GM12878 (cell line): ENCODE results near the gene MYBPHL. TPM values are rescaled to one million over a fixed set of nuclear protein-coding genes. Genes with fewer than 3 reads are reported as not detected.

Experiments
- ATAC-seq: fragments of 200-7000 bp; cut with Tn5 transposase; 3 replicates; pipeline ENCODE4 v1.9.1; 2020; ENCODE audit warnings: mild to moderate bottlenecking, moderate library complexity
- BruUV-seq: library from RNA; stranded (reverse); fragments of 400-500 nt; replicated peaks from 2 replicates; lab custom pipeline; 2021; lab: Mats Ljungman, UMichigan
- CTCF ChIA-PET: fragments of 300-600 bp; sonication (Branson Sonifier 250); formaldehyde crosslinking; extraction: SDS; loops from one replicate; lab custom pipeline; 2021; ENCODE audit warnings: inconsistent platforms; lab: Yijun Ruan, JAX
- POLR2A ChIA-PET: fragments of 350-600 bp; formaldehyde crosslinking; extraction: SDS; loops from one replicate; lab custom pipeline; 2021; ENCODE audit warnings: inconsistent platforms; lab: Charles Lee
- RAD21 ChIA-PET: fragments of 300-600 bp; sonication (Branson Sonifier 250); formaldehyde crosslinking; loops from one replicate; lab custom pipeline; 2023; ENCODE audit warnings: antibody characterized with exemption; ENCODE audit not compliant: unreplicated experiment; lab: Charles Lee
- SMC1A ChIA-PET: fragments of 300-600 bp; sonication (Branson Sonifier 250); formaldehyde crosslinking; loops from one replicate; lab custom pipeline; 2023; ENCODE audit not compliant: unreplicated experiment, uncharacterized antibody; lab: Charles Lee
- DNase-seq: peaks from one replicate; pipeline ENCODE4 v3.0.0-alpha.2; 2011; ENCODE audit warnings: low read depth, low spot score
- FAIRE-seq: peaks from 3 replicates; lab custom pipeline; 2011; peaks lifted over from hg19 to GRCh38; lab: Jason Lieb, UNC
- H2AFZ ChIP-seq: 2 replicates; pipeline ENCODE4 v1.6.0; 2011; ENCODE audit warnings: low read depth, low read length, control low read depth; ENCODE audit not compliant: control insufficient read depth
- H3K27ac ChIP-seq: 2 replicates; pipeline ENCODE4 v1.5.1; 2011; ENCODE audit warnings: control low read depth; ENCODE audit not compliant: control insufficient read depth, insufficient read depth
- H3K27me3 ChIP-seq, 2 experiments: replicated peaks in 1 of 2; 2 replicates each; pipeline versions ENCODE4 v1.6.0 to v1.6.1; 2011; ENCODE audit warnings: low read length in 1 of 2; ENCODE audit not compliant: control insufficient read depth in 2 of 2, insufficient read depth in 2 of 2
- H3K36me3 ChIP-seq, 2 experiments: 2 replicates each; pipeline ENCODE4 v1.5.1; 2011; ENCODE audit warnings: low read length in 1 of 2; ENCODE audit not compliant: control insufficient read depth in 2 of 2, insufficient read depth in 2 of 2
- H3K4me1 ChIP-seq: 2 replicates; pipeline ENCODE4 v1.6.1; 2011; ENCODE audit warnings: mild to moderate bottlenecking, low read length, moderate library complexity, mixed read lengths; ENCODE audit not compliant: control insufficient read depth, insufficient read depth
- H3K4me2 ChIP-seq: 2 replicates; pipeline ENCODE4 v1.6.0; 2011; ENCODE audit warnings: control low read depth; ENCODE audit not compliant: control insufficient read depth, insufficient read depth
- H3K4me3 ChIP-seq: fragments of 200-600 bp; sonication (generic); 2 replicates; pipeline ENCODE4 v1.5.1; 2016
- H3K79me2 ChIP-seq: 2 replicates; pipeline ENCODE4 v1.6.0; 2011; ENCODE audit warnings: low read length; ENCODE audit not compliant: control insufficient read depth, insufficient read depth
- H3K9ac ChIP-seq: 2 replicates; pipeline ENCODE4 v1.8.0; 2011; ENCODE audit warnings: low read length, control low read depth, mixed read lengths; ENCODE audit not compliant: control insufficient read depth, insufficient read depth
- H3K9me3 ChIP-seq: replicated peaks from 3 replicates; pipeline ENCODE4 v1.5.1; 2011; ENCODE audit warnings: mild to moderate bottlenecking, low read length; ENCODE audit not compliant: control insufficient read depth, insufficient read depth
- H4K20me1 ChIP-seq: 2 replicates; pipeline ENCODE4 v1.6.0; 2011; ENCODE audit not compliant: control insufficient read depth, insufficient read depth
- DPF2 ChIP-seq: fragments of 450-650 bp; IDR thresholded peaks from 2 replicates; pipeline ENCODE4 v1.6.1; 2017; ENCODE audit warnings: mild to moderate bottlenecking
- HDAC6 ChIP-seq: fragments of 200-600 bp; sonication (generic); IDR thresholded peaks from one replicate; pipeline ENCODE4 v1.8.0; 2017; ENCODE audit warnings: antibody characterized with exemption; ENCODE audit not compliant: unreplicated experiment
- RUNX3 ChIP-seq: IDR thresholded peaks from 2 replicates; pipeline ENCODE4 v1.6.1; 2012; ENCODE audit warnings: low read length, inconsistent platforms
- WGBS: methylation state at CpG from one replicate; pipeline ENCODE4 v1.1.6; 2016; ENCODE audit warnings: low lambda C conversion rate; ENCODE audit not compliant: insufficient replicate concordance, insufficient coverage; ENCODE audit errors: missing lambda C conversion rate; 5-methylcytosine and 5-hydroxymethylcytosine counted together
- in situ Hi-C: fragments of 300-500 bp; cut with MboI; formaldehyde crosslinking; loops from 9 replicates; pipeline ENCODE4 v1.14.3; 2018; ENCODE audit warnings: mixed read lengths
- intact Hi-C: fragments of 100-400 bp; cut with micrococcal nuclease; formaldehyde crosslinking; loops from one replicate; pipeline ENCODE4 v1.14.2; 2022; ENCODE audit not compliant: unreplicated experiment
- polyA plus RNA-seq, 11 experiments: library from polyadenylated mRNA; depleted of rRNA in 4 of 11; unstranded in 6 of 11; stranded (reverse) in 5 of 11; fragments of >200 nt; fragmentation: Nextera tagmentation in 4 of 11; fragmentation: Illumina TruSeq in 1 of 11; extraction: Ambion mirVana in 4 of 11; extraction: Trizol in 1 of 11; gene quantifications; 1 replicate in 1 of 11; 2 replicates in 10 of 11; pipeline versions ENCODE4 v1.2.1 to v1.2.3, GENCODE V29; 2011 to 2016; ENCODE audit warnings: inconsistent platforms in 2 of 11, missing spikeins in 2 of 11, low read depth in 1 of 11
- total RNA-seq, 4 experiments: library from RNA; depleted of rRNA in 3 of 4; stranded (reverse); fragments of >200 nt in 3 of 4; fragmentation: Illumina TruSeq in 1 of 4; extraction: Trizol in 1 of 4; gene quantifications; 2 replicates each; pipeline versions ENCODE4 v1.2.1 to v1.2.3, GENCODE V29; 2013 to 2021

MYBPHL gene
- total and polyA plus RNA-seq, 10 of the 15 experiments (the other 5 are each of a cell fraction or from before 2014, with no cell fraction given) = 0.16 to 0.75 (median 0.54) TPM; not detected in 7

GRCh38 chr1:109283748-109284600, 22.8 kb downstream of the MYBPHL start:
- ATAC-seq (no peak; the same call in 2 of the 3 replicates), FAIRE-seq (no peak), DNase-seq (no peak)
- WGBS = 50% methylated on average over 17 of the region's 17 CpGs
- Histone ChIP-seq H3K4me2 (peak overlapping the region; percentile 100), H3K79me2 (no peaks in the 10 kb centered on the region), H3K4me1 (peaks cover 3% of the 10 kb centered on the region), H2AFZ (peak overlapping the region; percentile 96), H4K20me1 (no peaks in the 10 kb centered on the region), H3K27ac (peak overlapping the region; percentile 83), H3K27me3 (no peaks in the 10 kb centered on the region), H3K9ac (peak overlapping the region; percentile 66), H3K36me3 (no peaks in the 10 kb centered on the region), H3K4me3 (peak overlapping the region; percentile 86), H3K9me3 (no peaks in the 10 kb centered on the region)
- POLR2A ChIA-PET = no interaction called here
- intact Hi-C loops = no loop called here
- RAD21 ChIA-PET = interaction anchor here (1.0 to 3.3 kb wide), 4 partner anchors 115 to 265 kb away, joined by 3 to 21 read pairs (median 8); partner anchors contain the start of genes GNAI3 and SORT1
- no TSS peak for BruUV-seq
- in situ Hi-C loops = no loop called here
- no peak for TF ChIP-seq HDAC6
- peak; percentile 8; the same call in 1 of the 2 replicates for TF ChIP-seq RUNX3
- 0 out of 2 replicates have a peak, but pooled peaks have one; percentile 12 for TF ChIP-seq DPF2
- CTCF ChIA-PET = interaction anchor here (1.6 to 2.1 kb wide), 2 partner anchors 107 to 115 kb away, joined by 11 to 31 read pairs; partner anchors contain the start of gene SORT1
- SMC1A ChIA-PET = interaction anchor here (3.1 kb wide), 1 partner anchor 115 kb away, joined by 19 read pairs; the partner anchor contains the start of gene SORT1
